Measurements from ENCODE around the gene MARCHF5. TPM values are rescaled to one million over a fixed set of nuclear protein-coding genes. Genes with fewer than 3 reads are reported as not detected.
"Not testable (repeated sequence)": the region's sequence is repeated elsewhere in the genome, so short reads cannot be mapped to it uniquely, and the experiment has no call there.

Gene MARCHF5
- total RNA-seq, 1 experiment from 2014 or later = 32.2 TPM

DNA sequence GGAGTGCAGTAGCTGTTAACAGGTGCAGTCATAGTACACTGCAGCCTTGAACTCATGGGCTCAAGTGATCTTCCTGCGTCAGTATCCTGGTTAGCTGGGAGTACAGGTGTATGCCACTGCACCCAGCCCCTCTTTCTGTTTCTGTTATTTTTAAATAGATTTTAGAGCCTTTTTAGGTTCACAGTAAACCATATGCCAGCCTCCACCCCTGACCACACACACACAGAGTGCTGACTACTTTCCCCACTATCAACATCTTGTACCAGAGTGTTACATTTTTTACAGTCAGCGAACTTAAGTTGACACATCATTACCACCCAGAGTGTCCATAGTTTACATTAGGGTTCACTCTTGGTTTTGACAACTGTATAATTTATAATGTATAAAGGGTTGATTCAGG, 32.1 kb downstream of the MARCHF5 start (continued):
- no peak for TF ChIP-seq ZNF317 (CRISPR knock-in tag; IDR thresholded peaks at IDR 0.05; ENCODE audit: borderline replicate concordance, low read depth)
- TF ChIP-seq HMGA2 (CRISPR knock-in tag; IDR thresholded peaks at IDR 0.05) = no peak
- no peak for TF ChIP-seq HMGXB4 (CRISPR knock-in tag; IDR thresholded peaks at IDR 0.05)
- TF ChIP-seq ATF1 (CRISPR knock-in tag; IDR thresholded peaks at IDR 0.05) = no peak
- TF ChIP-seq GABPB1 (CRISPR knock-in tag; IDR thresholded peaks at IDR 0.05) = no peak
- TF ChIP-seq RELA (CRISPR knock-in tag; IDR thresholded peaks at IDR 0.05; ENCODE audit: borderline replicate concordance) = no peak

- peaks cover 43% of the 10 kb centered on the region for H3K4me1 Mint-ChIP-seq
Observed at GRCh38 chr10:92327445-92328433, 36.8 kb downstream of the MARCHF5 start.

GRCh38 chr10:92328993-92329392, 38.0 kb downstream of the MARCHF5 start:
- no peak for ATAC-seq

More at GRCh38 chr10:92327445-92328433, 36.8 kb downstream of the MARCHF5 start:
- ChIA-PET POLR2A (interaction anchor here (0.5 kb wide), 1 partner anchor 254 kb away, joined by 4 read pairs; no protein-coding TSS in a partner anchor), CTCF (interaction anchor here (0.6 to 1.1 kb wide), 2 partner anchors 37 to 75 kb away, joined by 4 read pairs; partner anchors contain the start of genes CPEB3 and MARCHF5)
- Mint-ChIP-seq H3K9me3 (no peaks in the 10 kb centered on the region), H3K36me3 (no peaks in the 10 kb centered on the region), H3K4me3 (no peak overlapping the region), H3K27me3 (ENCODE audit: low read depth) (no peaks in the 10 kb centered on the region), H3K27ac (peak overlapping the region; percentile 55; the same call in 1 of the 2 replicates)
- ATAC-seq (no peak), DNase-seq (ENCODE audit: low spot score) (no peak)
- no peak for TF ChIP-seq ZNF317 (CRISPR knock-in tag; IDR thresholded peaks at IDR 0.05; ENCODE audit: borderline replicate concordance, low read depth)
- TF ChIP-seq, protein P1, sequence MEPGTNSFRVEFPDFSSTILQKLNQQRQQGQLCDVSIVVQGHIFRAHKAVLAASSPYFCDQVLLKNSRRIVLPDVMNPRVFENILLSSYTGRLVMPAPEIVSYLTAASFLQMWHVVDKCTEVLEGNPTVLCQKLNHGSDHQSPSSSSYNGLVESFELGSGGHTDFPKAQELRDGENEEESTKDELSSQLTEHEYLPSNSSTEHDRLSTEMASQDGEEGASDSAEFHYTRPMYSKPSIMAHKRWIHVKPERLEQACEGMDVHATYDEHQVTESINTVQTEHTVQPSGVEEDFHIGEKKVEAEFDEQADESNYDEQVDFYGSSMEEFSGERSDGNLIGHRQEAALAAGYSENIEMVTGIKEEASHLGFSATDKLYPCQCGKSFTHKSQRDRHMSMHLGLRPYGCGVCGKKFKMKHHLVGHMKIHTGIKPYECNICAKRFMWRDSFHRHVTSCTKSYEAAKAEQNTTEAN (CRISPR knock-in tag; IDR thresholded peaks at IDR 0.05) = no peak
- no peak for TF ChIP-seq TEAD4 (CRISPR knock-in tag; IDR thresholded peaks at IDR 0.05)
- TF ChIP-seq GABPB1 (CRISPR knock-in tag; IDR thresholded peaks at IDR 0.05) = peak; percentile 92
- TF ChIP-seq JUN (CRISPR knock-in tag; IDR thresholded peaks at IDR 0.05) = no peak
- no peak for TF ChIP-seq FOXP1 (CRISPR knock-in tag; IDR thresholded peaks at IDR 0.05; ENCODE audit: borderline replicate concordance)

GRCh38 chr10:92329927-92330326, 39.0 kb downstream of the MARCHF5 start:
- ATAC-seq = peak; percentile 71

More at GRCh38 chr10:92328993-92329392, 38.0 kb downstream of the MARCHF5 start:
- no peak overlapping the region for H3K4me3 Mint-ChIP-seq
- TF ChIP-seq EMX1 (CRISPR knock-in tag; IDR thresholded peaks at IDR 0.05) (no peak), CBFB (CRISPR knock-in tag; IDR thresholded peaks at IDR 0.05; ENCODE audit: low read depth) (no peak), CDX4 (CRISPR knock-in tag; IDR thresholded peaks at IDR 0.05; ENCODE audit: borderline replicate concordance) (no peak), RORB (CRISPR knock-in tag; IDR thresholded peaks at IDR 0.05) (no peak), OVOL2 (CRISPR knock-in tag; IDR thresholded peaks at IDR 0.05; ENCODE audit: borderline replicate concordance) (no peak), CREB1 (CRISPR knock-in tag; IDR thresholded peaks at IDR 0.05) (no peak)
- TF ChIP-seq, protein P2, sequence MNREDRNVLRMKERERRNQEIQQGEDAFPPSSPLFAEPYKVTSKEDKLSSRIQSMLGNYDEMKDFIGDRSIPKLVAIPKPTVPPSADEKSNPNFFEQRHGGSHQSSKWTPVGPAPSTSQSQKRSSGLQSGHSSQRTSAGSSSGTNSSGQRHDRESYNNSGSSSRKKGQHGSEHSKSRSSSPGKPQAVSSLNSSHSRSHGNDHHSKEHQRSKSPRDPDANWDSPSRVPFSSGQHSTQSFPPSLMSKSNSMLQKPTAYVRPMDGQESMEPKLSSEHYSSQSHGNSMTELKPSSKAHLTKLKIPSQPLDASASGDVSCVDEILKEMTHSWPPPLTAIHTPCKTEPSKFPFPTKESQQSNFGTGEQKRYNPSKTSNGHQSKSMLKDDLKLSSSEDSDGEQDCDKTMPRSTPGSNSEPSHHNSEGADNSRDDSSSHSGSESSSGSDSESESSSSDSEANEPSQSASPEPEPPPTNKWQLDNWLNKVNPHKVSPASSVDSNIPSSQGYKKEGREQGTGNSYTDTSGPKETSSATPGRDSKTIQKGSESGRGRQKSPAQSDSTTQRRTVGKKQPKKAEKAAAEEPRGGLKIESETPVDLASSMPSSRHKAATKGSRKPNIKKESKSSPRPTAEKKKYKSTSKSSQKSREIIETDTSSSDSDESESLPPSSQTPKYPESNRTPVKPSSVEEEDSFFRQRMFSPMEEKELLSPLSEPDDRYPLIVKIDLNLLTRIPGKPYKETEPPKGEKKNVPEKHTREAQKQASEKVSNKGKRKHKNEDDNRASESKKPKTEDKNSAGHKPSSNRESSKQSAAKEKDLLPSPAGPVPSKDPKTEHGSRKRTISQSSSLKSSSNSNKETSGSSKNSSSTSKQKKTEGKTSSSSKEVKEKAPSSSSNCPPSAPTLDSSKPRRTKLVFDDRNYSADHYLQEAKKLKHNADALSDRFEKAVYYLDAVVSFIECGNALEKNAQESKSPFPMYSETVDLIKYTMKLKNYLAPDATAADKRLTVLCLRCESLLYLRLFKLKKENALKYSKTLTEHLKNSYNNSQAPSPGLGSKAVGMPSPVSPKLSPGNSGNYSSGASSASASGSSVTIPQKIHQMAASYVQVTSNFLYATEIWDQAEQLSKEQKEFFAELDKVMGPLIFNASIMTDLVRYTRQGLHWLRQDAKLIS (CRISPR knock-in tag; IDR thresholded peaks at IDR 0.05; ENCODE audit: borderline replicate concordance) = no peak
- TF ChIP-seq, protein P1 (CRISPR knock-in tag; IDR thresholded peaks at IDR 0.05) = no peak
- POLR2A ChIA-PET = no interaction called here
- no peaks in the 10 kb centered on the region for H3K27me3 Mint-ChIP-seq (ENCODE audit: low read depth)
- H3K9me3 Mint-ChIP-seq = no peaks in the 10 kb centered on the region
- no peaks in the 10 kb centered on the region for H3K36me3 Mint-ChIP-seq
- H3K4me1 Mint-ChIP-seq = peaks cover 50% of the 10 kb centered on the region
- peak overlapping the region; percentile 75; the same call in 1 of the 2 replicates for H3K27ac Mint-ChIP-seq
- no peak for DNase-seq (ENCODE audit: low spot score)
- CTCF ChIA-PET = no interaction called here

More at GRCh38 chr10:92329927-92330326, 39.0 kb downstream of the MARCHF5 start:
- Mint-ChIP-seq H3K27ac (peak overlapping the region; percentile 88), H3K4me1 (peaks cover 59% of the 10 kb centered on the region)
- POLR2A ChIA-PET; H3K36me3 Mint-ChIP-seq; H3K27me3 Mint-ChIP-seq (ENCODE audit: low read depth); H3K9me3 Mint-ChIP-seq; H3K4me3 Mint-ChIP-seq; DNase-seq (ENCODE audit: low spot score); CTCF ChIA-PET: not testable (repeated sequence)
